Subcutaneous abdominal adipose tissue (tissue), 5 donors: Measurements from ENCODE around the gene DHRSX.
"Not testable (repeated sequence)": the region's sequence is repeated elsewhere in the genome, so short reads cannot be mapped to it uniquely, and the experiment has no call there.

Experiments
- H3K27ac ChIP-seq: one replicate; pipeline ENCODE4 v1.7.0; 2013; ENCODE audit warnings: low read depth, mild to moderate bottlenecking, inconsistent platforms, low read length, moderate library complexity
- H3K27me3 ChIP-seq, 5 donors: one replicate each; pipeline ENCODE4 v1.7.0; 2013; ENCODE audit warnings: low read length in 5 of 5, inconsistent platforms in 1 of 5; ENCODE audit not compliant: control insufficient read depth in 5 of 5, insufficient read depth in 4 of 5
- H3K36me3 ChIP-seq, 5 donors: one replicate each; pipeline ENCODE4 v1.7.0; 2013; ENCODE audit warnings: low read length in 5 of 5; ENCODE audit not compliant: control insufficient read depth in 5 of 5, insufficient read depth in 5 of 5
- H3K4me1 ChIP-seq, 5 donors: one replicate each; pipeline ENCODE4 v1.7.0; 2013; ENCODE audit warnings: low read length in 5 of 5, mild to moderate bottlenecking in 3 of 5, moderate library complexity in 1 of 5; ENCODE audit not compliant: control insufficient read depth in 5 of 5, insufficient read depth in 5 of 5
- H3K4me3 ChIP-seq, 5 donors: one replicate each; pipeline ENCODE4 v1.7.0; 2013; ENCODE audit warnings: low read length in 5 of 5, low read depth in 1 of 5
- H3K9ac ChIP-seq, 5 donors: one replicate each; pipeline ENCODE4 v1.7.0; 2013; ENCODE audit warnings: low read length in 5 of 5, mild to moderate bottlenecking in 4 of 5, moderate library complexity in 3 of 5
- H3K9me3 ChIP-seq, 5 donors: one replicate each; pipeline ENCODE4 v1.7.0; 2013; ENCODE audit warnings: low read length in 5 of 5; ENCODE audit not compliant: control insufficient read depth in 5 of 5
- donor health status: healthy.
- donor health status: healthy.
- donor health status: healthy.
- donor health status: healthy.
- donor health status: healthy.

Gene DHRSX

DNA sequence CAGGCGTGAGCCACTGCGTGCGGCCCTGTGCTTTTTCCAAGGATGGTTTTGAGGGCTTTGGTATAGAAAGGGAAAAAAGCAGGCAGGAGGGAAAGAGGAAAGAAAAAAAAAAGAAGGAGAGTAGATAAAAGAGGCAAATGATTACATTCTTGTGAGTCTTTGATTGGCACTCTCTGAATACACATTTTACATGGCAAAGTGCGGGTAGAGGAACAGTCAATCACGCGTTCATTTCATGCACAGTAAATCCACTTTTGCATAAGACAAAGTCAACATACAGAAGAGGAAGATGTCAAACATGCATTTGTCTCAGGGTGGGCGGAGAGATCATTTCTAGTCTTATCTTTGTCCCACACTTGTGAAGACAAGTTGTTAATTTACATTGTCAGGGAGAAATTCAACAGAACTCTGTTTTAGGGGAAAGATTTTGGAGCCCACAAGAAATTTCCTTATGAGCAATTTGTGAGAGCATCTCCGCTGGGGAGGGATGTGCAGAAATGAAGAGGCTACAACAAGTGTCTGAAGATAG, 183.2 kb downstream of the DHRSX start:
- Histone ChIP-seq H3K27me3 (no peaks in the 10 kb centered on the region), H3K9ac (no peak overlapping the region)

DNA sequence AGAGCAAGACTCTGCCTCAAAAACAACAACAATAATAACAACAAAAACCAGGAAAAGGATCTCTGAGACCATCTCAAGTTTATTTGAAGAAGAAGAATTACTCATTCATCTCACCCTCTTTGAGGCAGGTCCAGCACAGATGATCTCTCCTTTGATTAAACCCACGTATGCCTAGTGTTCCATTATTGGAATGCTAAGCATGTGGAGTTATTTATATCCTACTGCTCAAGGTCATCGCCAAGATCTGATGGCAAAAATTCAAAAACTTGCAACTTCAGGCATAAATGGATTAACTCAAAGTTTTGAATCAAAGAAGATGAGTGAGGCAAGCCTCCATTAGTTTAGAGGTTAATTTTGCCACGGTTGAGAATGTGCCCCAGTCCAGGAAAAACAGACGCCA, 184.2 kb downstream of the DHRSX start:
- Histone ChIP-seq H3K9me3 (peaks cover 0 to 6% (median 5%) of the 10 kb centered on the region in 5 donors), H3K27ac (no peak overlapping the region), H3K4me3 (no peak overlapping the region), H3K9ac (no peak overlapping the region), H3K4me1 (peaks cover 2 to 15% (median 8%) of the 10 kb centered on the region in 5 donors), H3K27me3 (no peaks in the 10 kb centered on the region), H3K36me3 (peaks cover 0 to 3% (median 0%) of the 10 kb centered on the region in 5 donors)

More for the DNA sequence above, 183.2 kb downstream of the DHRSX start:
- Histone ChIP-seq H3K36me3 (peaks cover 0 to 3% (median 0%) of the 10 kb centered on the region in 5 donors), H3K4me3 (no peak overlapping the region), H3K9me3 (peaks cover 0 to 6% (median 5%) of the 10 kb centered on the region in 5 donors), H3K27ac (no peak overlapping the region), H3K4me1 (peaks cover 2 to 16% (median 8%) of the 10 kb centered on the region in 5 donors)

DNA sequence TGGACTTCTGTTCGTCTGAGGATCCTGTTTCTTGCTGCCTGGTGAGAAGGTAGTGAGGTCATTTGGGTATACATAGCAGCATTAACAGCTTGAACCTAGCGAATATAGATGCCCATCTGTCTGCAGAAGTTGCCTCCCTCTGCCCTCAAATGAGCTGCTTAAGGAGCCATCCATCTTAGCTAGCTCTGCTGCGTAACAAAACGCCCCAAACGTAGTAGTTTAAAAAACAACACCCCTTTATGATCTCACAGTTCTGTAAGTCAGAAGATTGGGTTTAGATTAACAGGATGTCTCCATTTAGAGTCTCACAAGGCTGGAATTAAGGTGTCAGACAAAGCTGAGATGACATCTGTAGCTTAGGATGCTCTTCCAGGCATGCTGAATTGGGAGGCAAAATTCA, 185.3 kb downstream of the DHRSX start:
- Histone ChIP-seq H3K9ac (no peak overlapping the region), H3K36me3 (no peaks in the 10 kb centered on the region), H3K27me3 (no peaks in the 10 kb centered on the region), H3K27ac (no peak overlapping the region), H3K4me3 (no peak overlapping the region), H3K9me3 (peaks cover 0 to 6% (median 5%) of the 10 kb centered on the region in 5 donors), H3K4me1 (peaks cover 0 to 6% (median 0%) of the 10 kb centered on the region in 5 donors)

DNA sequence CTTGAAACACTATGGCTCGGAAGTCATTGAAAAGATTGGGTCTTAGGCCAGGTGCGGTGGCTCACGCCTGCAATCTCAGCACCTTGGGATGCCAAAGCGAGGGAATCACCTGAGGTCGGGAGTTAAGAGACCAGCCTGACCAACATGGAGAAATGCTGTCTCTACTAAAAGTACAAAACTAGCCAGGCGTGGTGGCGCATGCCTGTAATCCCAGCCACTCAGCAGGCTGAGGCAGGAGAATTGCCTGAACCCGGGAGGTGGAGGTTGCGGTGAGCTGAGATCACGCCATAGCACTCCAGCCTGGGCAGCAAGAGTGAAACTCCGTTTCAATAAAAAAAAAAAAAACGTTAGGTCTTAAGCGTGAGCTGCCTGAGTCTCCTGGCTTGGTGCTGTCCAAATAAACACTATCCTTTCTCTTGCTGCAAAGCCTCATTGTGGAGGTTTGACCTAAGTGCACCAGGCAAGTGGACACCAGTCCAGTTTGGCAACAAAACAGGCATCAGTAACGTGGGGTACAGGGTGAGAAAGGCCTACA, 185.9 kb downstream of the DHRSX start:
- Histone ChIP-seq H3K36me3 (peaks cover 0 to 2% (median 2%) of the 10 kb centered on the region in 5 donors), H3K4me3 (no peak overlapping the region), H3K27me3 (no peaks in the 10 kb centered on the region), H3K27ac (no peak overlapping the region), H3K4me1 (peaks cover 0 to 6% (median 0%) of the 10 kb centered on the region in 5 donors), H3K9ac (no peak overlapping the region), H3K9me3 (peaks cover 0 to 6% (median 5%) of the 10 kb centered on the region in 5 donors)

DNA sequence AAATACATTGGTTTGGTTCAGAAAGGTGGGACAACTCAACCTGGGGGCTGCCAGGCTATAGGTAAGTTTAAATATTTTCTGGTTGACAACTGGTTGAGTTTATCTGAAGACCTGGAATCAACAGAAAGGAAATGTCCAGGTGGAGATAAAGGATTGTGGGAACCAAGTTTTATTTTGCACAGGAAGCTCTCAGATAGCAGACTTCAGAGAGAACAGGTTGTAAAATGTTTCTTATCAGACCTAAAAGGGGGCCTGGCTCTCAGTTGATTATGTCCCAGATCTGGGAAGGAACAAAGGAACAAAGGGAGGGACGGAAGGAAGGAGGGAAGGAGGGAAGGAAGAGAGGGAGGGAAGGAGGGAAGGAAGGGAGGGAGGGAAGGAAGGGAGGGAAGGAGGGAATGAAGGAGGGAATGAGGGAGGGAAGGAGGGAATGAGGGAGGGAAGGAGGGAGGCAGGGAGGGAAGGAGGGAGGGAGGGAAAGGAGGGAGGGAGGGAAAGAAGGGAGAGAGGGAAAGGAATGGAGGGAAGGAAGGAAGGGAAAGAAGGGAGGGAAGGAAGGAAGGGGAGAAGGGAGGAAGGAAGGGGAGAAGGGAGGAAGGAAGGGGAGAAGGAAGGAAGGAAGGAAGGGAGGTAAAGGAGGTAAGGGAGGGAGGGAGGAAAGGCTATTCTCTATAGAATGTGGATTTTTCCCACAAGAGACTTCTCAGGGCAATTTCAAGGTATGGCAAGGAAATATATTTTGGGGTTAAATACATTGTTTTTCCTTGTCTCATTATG, 186.7 kb downstream of the DHRSX start:
- Histone ChIP-seq H3K36me3 (peaks cover 0 to 5% (median 3%) of the 10 kb centered on the region in 5 donors), H3K9me3 (peaks cover 0 to 6% (median 5%) of the 10 kb centered on the region in 5 donors), H3K9ac (no peak overlapping the region), H3K27ac (no peak overlapping the region), H3K4me3 (no peak overlapping the region), H3K27me3 (no peaks in the 10 kb centered on the region), H3K4me1 (peaks cover 0 to 6% (median 0%) of the 10 kb centered on the region in 5 donors)

DNA sequence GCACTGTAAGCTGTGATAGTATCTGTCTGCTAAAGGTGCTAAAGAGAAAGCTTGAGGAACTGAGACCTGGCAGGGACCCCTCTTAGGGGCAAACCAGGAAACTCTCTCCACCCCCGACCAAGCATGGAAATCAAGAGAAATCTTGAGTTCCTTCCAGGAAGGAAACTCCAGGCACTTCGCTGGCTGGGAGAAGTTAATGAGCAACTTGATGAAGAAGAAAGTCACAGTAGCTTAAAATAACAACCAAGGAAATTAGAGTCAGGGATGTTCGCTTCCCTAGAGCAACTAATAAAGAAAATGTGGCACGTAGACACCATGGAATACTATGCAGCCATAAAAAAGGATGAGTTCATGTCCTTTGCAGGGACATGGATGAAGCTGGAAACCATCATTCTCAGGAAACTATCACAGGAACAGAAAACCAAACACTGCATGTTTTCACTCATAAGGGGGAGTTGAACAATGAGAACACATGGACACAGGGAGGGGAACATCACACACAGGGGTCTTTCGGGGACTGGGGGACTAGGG, 188.7 kb downstream of the DHRSX start:
- H3K9ac ChIP-seq, H3K36me3 ChIP-seq, H3K4me1 ChIP-seq, H3K4me3 ChIP-seq, H3K27me3 ChIP-seq, H3K9me3 ChIP-seq, H3K27ac ChIP-seq: not testable (repeated sequence)

DNA sequence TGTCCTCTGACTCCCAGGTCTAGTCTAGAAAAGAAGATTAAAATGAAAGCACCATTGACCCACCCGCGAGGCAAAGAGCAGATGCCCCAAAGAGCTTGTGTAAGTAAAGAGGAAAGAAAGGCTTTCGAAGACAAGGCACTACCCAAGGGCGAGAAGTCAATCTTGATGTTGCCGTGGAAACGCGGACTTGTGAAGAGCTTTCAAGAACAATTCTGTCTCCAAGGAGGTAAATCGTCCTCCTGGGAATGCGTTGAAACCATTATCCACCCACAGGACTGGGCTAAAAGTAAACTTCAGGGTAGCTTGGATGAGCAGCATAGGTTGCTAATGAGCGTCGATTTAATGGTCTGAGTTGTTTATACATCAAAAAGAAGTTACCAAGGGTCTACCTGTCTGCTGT, 189.3 kb downstream of the DHRSX start:
- H3K4me3 ChIP-seq = no peak overlapping the region
- no peak overlapping the region for H3K9ac ChIP-seq
- H3K4me1 ChIP-seq = peaks cover 0 to 3% (median 0%) of the 10 kb centered on the region in 5 donors
- H3K27me3 ChIP-seq = no peaks in the 10 kb centered on the region
- H3K27ac ChIP-seq = no peak overlapping the region
- H3K36me3 ChIP-seq = peaks cover 2 to 5% (median 3%) of the 10 kb centered on the region in 5 donors
- peaks cover 0 to 6% (median 5%) of the 10 kb centered on the region in 5 donors for H3K9me3 ChIP-seq

DNA sequence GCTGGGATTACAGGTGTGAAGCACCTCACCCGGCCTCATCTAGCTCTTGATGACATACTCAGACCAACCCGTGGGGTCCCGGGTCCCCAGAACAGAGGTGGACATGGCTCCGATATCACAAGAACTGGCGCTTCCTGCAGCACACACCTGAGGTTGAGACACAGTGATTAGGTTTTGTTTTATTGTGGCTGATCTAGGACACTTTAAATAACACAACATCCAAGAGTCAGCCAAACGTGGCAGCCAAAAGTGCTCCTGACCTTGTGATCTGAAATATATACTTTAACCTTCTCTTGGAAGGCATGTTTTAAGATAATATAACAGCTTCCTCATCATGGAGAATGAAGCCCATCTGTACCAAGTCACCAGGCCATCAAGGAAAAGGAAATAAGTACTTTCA, 198.9 kb downstream of the DHRSX start:
- peaks cover 0 to 3% (median 0%) of the 10 kb centered on the region in 5 donors for H3K9me3 ChIP-seq
- H3K27ac ChIP-seq = no peak overlapping the region
- no peak overlapping the region for H3K9ac ChIP-seq
- H3K27me3 ChIP-seq = no peaks in the 10 kb centered on the region
- peaks cover 0 to 3% (median 0%) of the 10 kb centered on the region in 5 donors for H3K36me3 ChIP-seq
- H3K4me3 ChIP-seq = no peak overlapping the region
- H3K4me1 ChIP-seq = no peaks in the 10 kb centered on the region

DNA sequence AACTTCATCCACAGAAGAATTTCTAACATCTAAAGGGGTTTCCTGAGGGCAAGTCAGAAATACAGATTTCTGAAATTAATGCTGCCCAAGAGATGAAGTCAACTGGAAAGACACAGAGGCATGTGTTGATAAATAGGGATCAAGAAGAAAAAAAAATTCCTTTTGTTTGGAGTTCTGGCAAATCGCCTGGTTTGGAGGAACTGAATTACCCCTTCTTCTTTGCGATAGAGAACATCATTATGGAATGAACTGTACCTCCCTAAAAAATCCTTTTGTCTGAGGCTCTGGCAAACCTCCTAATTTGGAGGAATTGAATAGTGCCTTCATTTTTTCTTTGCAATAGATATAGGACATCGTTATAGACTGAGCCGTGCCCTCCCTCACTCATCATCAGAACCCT, 200.9 kb downstream of the DHRSX start:
- no peak overlapping the region for H3K9ac ChIP-seq
- no peaks in the 10 kb centered on the region for H3K27me3 ChIP-seq
- H3K27ac ChIP-seq = no peak overlapping the region
- peaks cover 0 to 3% (median 0%) of the 10 kb centered on the region in 5 donors for H3K36me3 ChIP-seq
- H3K9me3 ChIP-seq = peaks cover 0 to 11% (median 0%) of the 10 kb centered on the region in 5 donors
- no peak overlapping the region for H3K4me3 ChIP-seq
- H3K4me1 ChIP-seq = no peaks in the 10 kb centered on the region

DNA sequence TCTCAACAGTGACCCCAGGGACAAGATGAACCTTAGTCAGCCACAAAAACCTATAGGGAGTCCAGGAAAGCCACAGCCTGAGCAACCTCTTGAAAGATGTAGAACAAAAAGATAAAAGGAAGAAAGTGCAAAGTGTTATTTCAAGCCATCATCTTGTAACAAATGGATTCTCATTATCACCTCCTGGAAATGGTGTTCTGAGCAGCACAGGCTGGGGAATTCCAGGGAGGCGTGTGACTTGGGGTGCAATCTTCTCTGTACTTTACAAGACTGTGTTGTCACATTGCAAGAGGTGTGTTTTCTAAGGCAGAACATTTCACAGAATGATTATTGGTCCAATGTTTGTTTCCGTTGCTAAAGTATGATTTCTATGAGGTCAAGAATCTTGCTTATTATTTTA, 214.0 kb downstream of the DHRSX start:
- H3K27ac ChIP-seq = no peak overlapping the region
- H3K27me3 ChIP-seq = no peaks in the 10 kb centered on the region
- H3K4me1 ChIP-seq = no peaks in the 10 kb centered on the region

More for the DNA sequence above, 214.0 kb downstream of the DHRSX start:
- Histone ChIP-seq H3K9me3 (no peaks in the 10 kb centered on the region), H3K36me3 (peaks cover 25 to 48% (median 27%) of the 10 kb centered on the region in 5 donors), H3K4me3 (no peak overlapping the region), H3K9ac (no peak overlapping the region)
